Stimulated activated CD8-positive, alpha-beta memory T cell treated with anti-CD3 and anti-CD28 coated beads, Interleukin-4, amount 100 ng/mL, for 4 hours (primary cell): ENCODE results near the gene CMTM7.
"Not testable (repeated sequence)": the region's sequence is repeated elsewhere in the genome, so short reads cannot be mapped to it uniquely, and the experiment has no call there.

ENCODE experiments used
- DNase-seq, 2 donors: peaks; one replicate each; pipeline ENCODE4 v3.0.0-alpha.2; 2020; ENCODE audit warnings: low read depth in 2 of 2, low spot score in 1 of 2

Gene CMTM7

GRCh38 chr3:32381922-32382321 is 9.7 kb upstream of the CMTM7 start:
- no peak for DNase-seq

- DNase-seq: no peak
These were observed 8.4 kb upstream of the CMTM7 start for GRCh38 chr3:32383136-32383711.

GRCh38 chr3:32384938-32385337 is 6.7 kb upstream of the CMTM7 start:
- no peak for DNase-seq

GRCh38 chr3:32387512-32387911 is 4.1 kb upstream of the CMTM7 start:
- no peak for DNase-seq

- not testable (repeated sequence) for DNase-seq
These were observed 2.1 kb upstream of the CMTM7 start for GRCh38 chr3:32389577-32389976.

- DNase-seq: no peak
These were observed 1.1 kb downstream of the CMTM7 start for GRCh38 chr3:32392536-32393302.

- DNase-seq: no peak
These were observed 3.8 kb downstream of the CMTM7 start for GRCh38 chr3:32395496-32395895.

GRCh38 chr3:32397941-32398340 is 6.3 kb downstream of the CMTM7 start:
- DNase-seq: no peak

- DNase-seq: no peak
These were observed 6.9 kb downstream of the CMTM7 start for GRCh38 chr3:32398531-32398930.

- DNase-seq: no peak
These were observed 7.5 kb downstream of the CMTM7 start for GRCh38 chr3:32399030-32399620.

- no peak for DNase-seq
These were observed 9.5 kb downstream of the CMTM7 start for GRCh38 chr3:32401126-32401525.

GRCh38 chr3:32401556-32402081 is 10.0 kb downstream of the CMTM7 start:
- DNase-seq: no peak

GRCh38 chr3:32403663-32404062 is 12.0 kb downstream of the CMTM7 start:
- DNase-seq: no peak

- DNase-seq: no peak
These were observed 13.1 kb downstream of the CMTM7 start for GRCh38 chr3:32404714-32405113.

- DNase-seq: no peak
These were observed 13.5 kb downstream of the CMTM7 start for GRCh38 chr3:32405155-32405554.

- no peak for DNase-seq
These were observed 14.2 kb downstream of the CMTM7 start for GRCh38 chr3:32405711-32406323.

GRCh38 chr3:32406486-32407408 is 15.1 kb downstream of the CMTM7 start:
- DNase-seq: no peak

- no peak for DNase-seq
These were observed 19.0 kb downstream of the CMTM7 start for GRCh38 chr3:32410367-32411246.

- no peak for DNase-seq
These were observed 19.8 kb downstream of the CMTM7 start for GRCh38 chr3:32411442-32411841.

GRCh38 chr3:32412887-32413286 is 21.2 kb downstream of the CMTM7 start:
- no peak for DNase-seq
